Measurements from ENCODE around the gene DCC.

GRCh38 chr18:53025247-53025646, 685.2 kb downstream of the DCC start:
- no peak for TF ChIP-seq POLR2A (IDR thresholded peaks at IDR 0.05)
- no peak for TF ChIP-seq CTCF (IDR thresholded peaks at IDR 0.05)
